ENCODE results near the gene GAMT.

Gene GAMT

GRCh38 chr19:1387684-1388636 lies 13.4 kb downstream of the GAMT start:
- Histone ChIP-seq H3K27me3 (ENCODE audit: insufficient read depth, low read length, poor library complexity) (no peaks in the 10 kb centered on the region), H3K9me3 (ENCODE audit: insufficient read depth, low read length, severe bottlenecking) (no peaks in the 10 kb centered on the region), H3K36me3 (ENCODE audit: insufficient read depth, low read length) (peaks cover 57% of the 10 kb centered on the region), H3K9ac (ENCODE audit: low read depth, low read length) (no peak overlapping the region), H3K27ac (ENCODE audit: low read length) (no peak overlapping the region), H3K79me2 (ENCODE audit: insufficient read depth, low read length) (peaks cover 47% of the 10 kb centered on the region), H3K4me2 (ENCODE audit: insufficient read depth, low read length) (no peak overlapping the region), H3K4me1 (ENCODE audit: insufficient read depth, low read length) (peaks cover 22% of the 10 kb centered on the region), H2AFZ (ENCODE audit: low read depth, low read length) (no peak overlapping the region), H3K4me3 (ENCODE audit: low read depth in 1 of 2, low read length in 2 of 2) (no peak overlapping the region), H4K20me1 (ENCODE audit: insufficient read depth, low read length) (peaks cover 17% of the 10 kb centered on the region)
- ATAC-seq (ENCODE audit: insufficient read depth, low read depth) = no peak
- TF ChIP-seq EZH2 (IDR thresholded peaks at IDR 0.05; ENCODE audit: borderline replicate concordance, low read depth, low read length, severe bottlenecking) (no peak), CTCF (IDR thresholded peaks at IDR 0.05; ENCODE audit: borderline replicate concordance, extremely low read depth, low read length, poor library complexity, severe bottlenecking) (no peak)
- DNase-seq = no peak

- Histone ChIP-seq H3K4me2 (ENCODE audit: insufficient read depth, low read length) (no peak overlapping the region), H3K27me3 (ENCODE audit: insufficient read depth, low read length, poor library complexity) (no peaks in the 10 kb centered on the region), H3K4me1 (ENCODE audit: insufficient read depth, low read length) (peaks cover 25% of the 10 kb centered on the region), H3K9ac (ENCODE audit: low read depth, low read length) (peak overlapping the region; percentile 10; the same call in 1 of the 2 replicates), H3K79me2 (ENCODE audit: insufficient read depth, low read length) (peaks cover 47% of the 10 kb centered on the region), H4K20me1 (ENCODE audit: insufficient read depth, low read length) (peaks cover 17% of the 10 kb centered on the region), H3K4me3 (ENCODE audit: low read depth in 1 of 2, low read length in 2 of 2) (no peak overlapping the region), H3K9me3 (ENCODE audit: insufficient read depth, low read length, severe bottlenecking) (no peaks in the 10 kb centered on the region), H2AFZ (ENCODE audit: low read depth, low read length) (no peak overlapping the region), H3K27ac (ENCODE audit: low read length) (no peak overlapping the region), H3K36me3 (ENCODE audit: insufficient read depth, low read length) (peaks cover 49% of the 10 kb centered on the region)
- no peak for DNase-seq
- TF ChIP-seq EZH2 (IDR thresholded peaks at IDR 0.05; ENCODE audit: borderline replicate concordance, low read depth, low read length, severe bottlenecking) = no peak
- no peak for TF ChIP-seq CTCF (IDR thresholded peaks at IDR 0.05; ENCODE audit: borderline replicate concordance, extremely low read depth, low read length, poor library complexity, severe bottlenecking)
- ATAC-seq (ENCODE audit: insufficient read depth, low read depth) = no peak
Measured at GRCh38 chr19:1386945-1387683, 14.2 kb downstream of the GAMT start.

GRCh38 chr19:1385816-1386215 lies 15.5 kb downstream of the GAMT start:
- no peaks in the 10 kb centered on the region for H3K27me3 ChIP-seq (ENCODE audit: insufficient read depth, low read length, poor library complexity)
- peaks cover 47% of the 10 kb centered on the region for H3K79me2 ChIP-seq (ENCODE audit: insufficient read depth, low read length)
- peak overlapping the region; percentile 2; the same call in 1 of the 2 replicates for H3K9ac ChIP-seq (ENCODE audit: low read depth, low read length)
- no peak overlapping the region for H2AFZ ChIP-seq (ENCODE audit: low read depth, low read length)
- TF ChIP-seq EZH2 (IDR thresholded peaks at IDR 0.05; ENCODE audit: borderline replicate concordance, low read depth, low read length, severe bottlenecking) (no peak), CTCF (IDR thresholded peaks at IDR 0.05; ENCODE audit: borderline replicate concordance, extremely low read depth, low read length, poor library complexity, severe bottlenecking) (no peak)
- ATAC-seq (ENCODE audit: insufficient read depth, low read depth) (no peak), DNase-seq (no peak)
- peaks cover 13% of the 10 kb centered on the region for H4K20me1 ChIP-seq (ENCODE audit: insufficient read depth, low read length)
- no peak overlapping the region for H3K27ac ChIP-seq (ENCODE audit: low read length)
- peak overlapping the region; percentile 79; the same call in 1 of the 2 replicates for H3K4me2 ChIP-seq (ENCODE audit: insufficient read depth, low read length)
- peaks cover 40% of the 10 kb centered on the region for H3K36me3 ChIP-seq (ENCODE audit: insufficient read depth, low read length)
- H3K4me1 ChIP-seq (ENCODE audit: insufficient read depth, low read length) = peaks cover 25% of the 10 kb centered on the region
- H3K4me3 ChIP-seq (ENCODE audit: low read depth in 1 of 2, low read length in 2 of 2) = no peak overlapping the region
- H3K9me3 ChIP-seq (ENCODE audit: insufficient read depth, low read length, severe bottlenecking) = no peaks in the 10 kb centered on the region
